NOMO-1 (cell line): ENCODE results near the gene GRK3.

Experiments
- DNase-seq, 2 experiments: peaks; one replicate each; lab custom pipeline; 2025; ENCODE audit not compliant: unreplicated experiment in 2 of 2; lab: John Stamatoyannopoulos, UW

GRK3 gene

DNA sequence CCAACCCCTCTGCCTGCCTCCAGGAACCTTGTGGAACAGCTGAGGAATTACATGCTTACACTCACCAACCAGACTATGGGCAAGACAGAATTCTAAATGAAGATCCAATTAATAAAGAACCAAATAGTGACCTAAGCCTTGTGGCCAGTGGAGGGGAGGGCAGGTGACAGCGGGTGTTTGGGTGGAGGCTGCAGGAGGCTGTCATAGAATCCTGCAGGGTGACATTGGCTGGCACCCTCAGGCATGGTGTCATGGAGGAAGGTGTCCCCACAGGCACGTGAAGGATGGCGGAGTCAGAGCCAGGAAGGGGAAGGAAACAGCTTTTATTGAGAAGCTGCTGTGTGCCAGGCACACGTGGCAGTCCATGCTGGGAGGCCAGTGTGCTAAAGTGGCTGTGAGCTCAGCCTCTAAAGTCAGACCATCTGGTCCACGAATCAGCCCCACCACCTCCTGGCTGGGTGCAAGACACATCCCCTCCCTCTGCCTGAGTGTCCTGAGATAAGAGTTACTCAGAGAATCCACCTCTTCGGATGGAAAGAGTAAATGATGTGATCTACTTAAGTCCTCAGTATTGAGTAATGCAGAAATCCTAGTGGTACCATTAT is 186.2 kb downstream of the GRK3 start:
- DNase-seq: no peak

DNA sequence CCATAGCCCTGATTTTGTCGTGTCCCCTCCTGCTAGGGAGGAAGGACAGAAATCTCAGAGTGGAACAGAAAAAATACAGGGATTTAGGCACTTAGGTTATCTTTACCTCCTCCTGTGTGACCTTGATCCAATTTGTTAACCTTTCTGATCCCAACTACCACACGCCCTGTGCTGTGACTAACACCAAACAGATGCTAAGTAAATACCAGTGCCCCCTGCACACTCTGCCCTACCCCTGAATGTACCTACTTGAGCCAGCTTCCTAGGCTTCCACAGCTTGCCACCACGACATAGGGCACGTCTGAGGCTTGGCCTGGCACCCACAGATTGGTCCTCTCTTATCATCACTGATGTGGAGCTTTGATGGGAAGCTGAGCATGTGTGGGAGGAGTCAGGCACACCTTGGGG is 186.7 kb downstream of the GRK3 start:
- DNase-seq: no peak

DNA sequence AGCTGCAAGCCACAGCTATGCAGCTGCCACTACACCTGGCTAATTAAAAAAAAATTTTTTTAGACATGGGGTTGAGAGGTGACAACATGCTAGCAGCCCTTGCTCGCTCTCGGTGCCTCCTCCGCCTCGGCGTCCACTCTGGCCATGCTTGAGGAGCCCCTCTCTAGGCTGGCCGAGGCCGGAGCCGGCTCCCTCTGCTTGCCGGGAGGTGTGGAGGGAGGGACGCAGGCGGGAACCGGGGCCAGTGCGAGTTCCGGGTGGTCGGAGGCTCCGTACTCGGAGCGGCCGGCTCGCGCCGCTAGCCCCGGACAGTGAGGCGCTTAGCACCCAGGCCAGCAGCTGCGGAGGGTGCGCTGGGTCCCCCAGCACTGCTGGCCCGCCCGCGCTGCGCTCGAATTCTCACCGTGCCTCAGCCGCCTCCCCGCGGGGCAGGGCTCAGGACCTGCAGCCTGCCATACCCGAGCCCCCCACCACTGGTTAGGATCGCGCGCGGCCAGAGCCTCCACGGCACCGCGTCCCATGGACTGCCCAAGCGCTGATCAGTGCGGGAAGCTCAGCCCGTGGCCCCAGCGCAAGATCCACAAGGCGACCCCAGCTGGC is 188.2 kb downstream of the GRK3 start:
- DNase-seq: no peak

DNA sequence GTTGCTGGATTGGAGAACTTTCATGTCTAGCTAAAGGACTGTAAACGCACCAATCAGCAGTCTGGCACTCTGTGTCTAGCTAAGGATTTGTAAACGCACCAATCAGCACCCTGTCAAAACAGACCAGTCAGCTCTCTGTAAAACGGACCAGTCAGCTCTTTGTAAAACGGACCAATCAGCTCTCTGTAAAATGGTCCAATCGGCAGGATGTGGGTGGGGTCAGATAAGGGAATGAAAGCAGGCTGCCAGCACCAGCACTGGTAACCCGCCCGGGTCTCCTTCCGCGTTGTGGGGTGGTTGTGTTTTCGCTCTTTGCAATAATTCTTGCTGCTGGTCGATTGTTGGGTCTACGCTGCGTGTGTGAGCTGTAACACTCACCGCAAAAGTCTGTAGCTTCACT is 188.8 kb downstream of the GRK3 start:
- no peak for DNase-seq

DNA sequence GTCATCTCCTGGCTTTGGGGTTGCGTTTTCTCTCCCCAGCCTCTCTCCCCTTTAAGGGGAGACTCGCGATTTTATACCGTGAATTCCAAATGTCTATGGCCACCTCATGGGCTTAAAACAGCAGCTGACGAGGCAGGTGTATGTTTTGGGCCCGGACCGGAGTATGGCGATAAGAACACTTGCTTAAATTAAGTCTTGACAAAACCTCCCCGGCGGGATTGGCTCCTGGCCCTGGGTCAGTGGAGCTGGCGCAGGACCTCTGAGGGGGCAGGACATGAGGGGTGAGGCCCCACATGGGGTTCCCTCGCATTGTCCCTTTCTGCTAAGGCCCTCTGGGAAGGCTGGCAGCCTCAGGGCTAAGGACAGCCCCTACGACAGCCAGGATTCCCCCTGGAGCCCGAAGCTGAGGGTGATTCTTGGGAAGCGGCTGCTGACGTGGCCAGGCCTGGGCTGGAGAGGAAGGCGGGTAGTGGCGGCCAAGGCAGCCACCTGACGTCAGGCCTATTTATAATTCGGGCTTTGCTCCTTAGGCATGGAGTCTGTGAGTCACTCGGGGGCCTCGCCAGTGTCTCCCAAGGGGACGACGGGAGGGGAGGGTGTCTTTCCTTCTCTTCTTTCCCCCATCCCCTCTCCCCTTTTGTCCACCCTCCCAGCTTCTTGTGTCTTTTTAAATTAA is 190.2 kb downstream of the GRK3 start:
- DNase-seq: no peak

DNA sequence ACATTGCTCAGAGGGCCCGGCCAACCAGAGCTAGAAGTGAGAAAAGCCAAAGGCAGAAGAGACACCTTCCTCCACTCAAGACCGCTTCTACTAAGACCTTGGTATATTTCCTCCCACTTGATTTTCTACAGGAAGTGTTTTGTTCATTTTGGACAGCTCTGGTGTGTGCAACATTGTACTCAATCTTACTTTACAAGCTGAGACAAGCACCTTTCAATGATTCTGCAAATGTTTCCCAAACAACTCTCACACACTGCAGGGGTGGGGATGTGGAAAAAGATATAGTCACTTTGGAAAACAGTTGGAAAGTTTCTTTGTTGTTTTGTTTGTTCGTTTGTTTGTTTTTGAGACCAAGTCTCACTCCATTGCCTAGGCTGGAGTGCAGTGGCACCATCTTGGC is 193.2 kb downstream of the GRK3 start:
- DNase-seq: no peak

DNA sequence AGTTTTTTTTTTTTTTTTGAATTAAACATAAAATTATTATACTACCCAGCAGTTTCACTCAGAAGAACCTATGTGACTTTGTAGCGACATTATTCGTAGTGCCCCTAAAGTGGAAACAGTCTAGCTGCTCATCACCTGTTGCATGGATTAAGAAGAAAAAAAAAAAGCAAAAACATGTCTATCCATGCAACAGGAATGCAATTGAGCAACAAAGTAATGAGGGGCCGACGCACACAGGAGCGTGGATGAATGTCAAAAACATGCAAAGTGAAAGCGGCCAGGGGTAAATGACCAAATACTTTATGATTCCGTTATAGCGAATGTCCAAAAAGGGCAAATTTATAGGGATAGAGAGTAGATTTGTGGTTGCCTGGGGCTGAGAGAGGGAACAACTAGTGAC is 193.8 kb downstream of the GRK3 start:
- DNase-seq: no peak

DNA sequence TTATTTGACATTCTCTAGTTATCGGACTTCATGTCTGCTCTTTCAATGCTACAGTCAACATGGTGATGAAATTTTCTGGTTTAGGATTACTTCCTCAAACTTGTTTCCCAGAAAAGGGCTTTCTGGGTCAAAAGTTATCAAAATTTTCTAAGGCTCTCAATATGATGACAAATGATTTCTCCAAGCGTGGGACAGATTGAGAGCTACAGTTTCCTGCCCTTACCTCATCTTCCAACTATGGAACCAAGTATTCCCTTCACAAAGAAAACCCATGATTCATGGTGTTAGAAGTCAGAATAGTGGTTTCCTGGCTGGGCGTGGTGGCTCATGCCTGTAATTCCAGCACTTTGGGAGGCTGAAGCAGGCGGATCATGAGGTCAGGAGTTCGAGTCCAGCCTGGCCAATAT is 195.4 kb downstream of the GRK3 start:
- peak; percentile 27 to 82 for DNase-seq

DNA sequence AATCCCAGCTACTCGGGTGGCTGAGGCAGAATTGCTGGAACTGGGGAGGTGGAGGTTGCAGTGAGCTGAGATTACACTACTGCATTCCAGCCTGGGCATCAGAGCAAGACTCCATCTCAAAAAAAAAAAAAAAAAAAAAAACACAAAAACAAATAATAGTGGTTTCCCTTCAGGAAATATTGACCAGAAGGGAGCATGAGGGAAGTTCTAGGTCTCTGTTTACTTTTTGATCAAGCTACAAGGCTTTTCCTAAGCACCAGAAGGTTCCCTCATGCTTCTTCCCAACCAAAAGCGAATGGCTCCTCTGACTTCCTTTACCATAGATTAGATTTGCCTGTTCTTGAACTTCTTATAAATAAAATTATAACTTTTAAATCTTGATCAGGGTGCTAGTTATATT is 195.8 kb downstream of the GRK3 start:
- no peak for DNase-seq

DNA sequence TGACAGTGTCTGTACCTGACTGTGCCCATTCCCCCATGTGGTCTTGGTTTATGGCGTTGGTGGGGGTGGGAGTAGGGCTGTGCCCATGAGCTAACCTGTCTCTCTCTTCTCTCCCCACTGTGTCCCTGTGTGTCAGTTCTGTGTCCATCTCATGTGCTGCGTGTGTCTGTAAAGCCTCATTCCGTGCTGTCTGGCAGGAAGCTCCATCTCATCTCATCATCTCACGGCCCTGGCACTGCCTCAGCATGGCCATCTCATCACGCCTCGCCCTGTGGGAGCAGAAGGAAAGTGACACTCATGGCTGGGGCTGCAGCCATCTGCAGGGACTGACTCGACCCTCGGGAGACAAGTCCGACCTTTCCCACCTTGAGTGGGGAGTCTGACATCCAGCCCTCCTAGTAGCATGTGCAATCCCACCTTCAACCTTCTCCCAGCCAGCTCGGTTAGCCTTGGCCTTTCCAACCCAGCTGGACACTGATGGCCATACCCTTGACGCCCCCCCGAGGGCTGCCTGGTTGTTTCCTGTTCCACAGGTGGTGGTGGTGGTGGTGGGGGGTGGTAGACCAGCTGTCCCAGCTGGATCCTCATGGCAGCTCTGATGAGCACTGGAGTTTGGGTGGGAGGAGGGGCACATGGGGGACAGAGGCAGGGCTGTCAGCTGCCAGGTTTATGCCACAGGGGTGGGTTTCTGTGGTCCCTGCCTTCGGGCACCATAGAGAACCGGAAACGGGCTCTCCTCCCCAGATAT is 196.5 kb downstream of the GRK3 start:
- DNase-seq: no peak

DNA sequence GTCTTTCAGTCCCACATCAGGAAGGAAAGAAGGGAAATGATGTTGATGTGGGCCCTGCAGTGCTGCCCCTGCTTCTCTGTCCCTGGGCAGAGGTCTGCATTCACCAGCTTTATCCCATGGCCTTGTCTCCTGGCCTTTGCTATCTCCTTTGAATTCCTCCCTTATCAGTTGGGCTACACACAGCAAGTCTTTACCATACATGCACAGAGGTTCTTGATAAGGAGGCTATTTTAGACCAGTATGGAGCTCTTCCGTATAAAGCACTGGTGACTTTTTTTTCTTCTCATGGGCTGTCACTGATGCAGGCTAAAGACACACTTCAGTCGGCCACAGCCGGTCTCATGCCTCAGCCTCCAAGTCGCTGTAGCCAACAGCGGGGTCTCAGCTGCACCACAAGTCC is 197.7 kb downstream of the GRK3 start:
- DNase-seq: no peak

DNA sequence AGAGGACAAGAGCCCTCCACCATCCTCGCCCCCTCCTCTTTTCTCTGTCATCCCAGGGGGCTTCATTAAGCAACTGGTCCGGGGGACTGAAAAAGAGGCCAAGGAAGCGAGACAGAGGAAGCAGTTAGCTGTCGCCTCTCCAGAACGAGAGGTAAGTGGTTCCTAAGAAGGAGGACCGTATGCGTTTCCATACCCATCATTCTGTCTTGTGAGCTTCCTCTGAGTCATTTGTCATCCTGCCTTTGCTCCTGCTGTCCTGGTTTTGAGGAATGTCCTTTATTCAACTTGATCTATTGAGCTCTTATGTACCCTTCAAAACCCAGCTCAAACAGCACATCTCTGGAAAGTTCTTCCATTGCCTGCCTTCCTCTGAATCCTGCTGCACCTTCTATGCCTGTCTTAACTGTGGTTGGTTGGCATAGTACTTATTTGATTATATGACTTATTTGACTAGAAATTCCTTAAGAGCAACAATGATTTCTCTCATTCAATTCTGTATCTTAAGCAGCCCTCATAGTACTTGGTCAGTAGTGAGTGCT is 198.8 kb downstream of the GRK3 start:
- no peak for DNase-seq

DNA sequence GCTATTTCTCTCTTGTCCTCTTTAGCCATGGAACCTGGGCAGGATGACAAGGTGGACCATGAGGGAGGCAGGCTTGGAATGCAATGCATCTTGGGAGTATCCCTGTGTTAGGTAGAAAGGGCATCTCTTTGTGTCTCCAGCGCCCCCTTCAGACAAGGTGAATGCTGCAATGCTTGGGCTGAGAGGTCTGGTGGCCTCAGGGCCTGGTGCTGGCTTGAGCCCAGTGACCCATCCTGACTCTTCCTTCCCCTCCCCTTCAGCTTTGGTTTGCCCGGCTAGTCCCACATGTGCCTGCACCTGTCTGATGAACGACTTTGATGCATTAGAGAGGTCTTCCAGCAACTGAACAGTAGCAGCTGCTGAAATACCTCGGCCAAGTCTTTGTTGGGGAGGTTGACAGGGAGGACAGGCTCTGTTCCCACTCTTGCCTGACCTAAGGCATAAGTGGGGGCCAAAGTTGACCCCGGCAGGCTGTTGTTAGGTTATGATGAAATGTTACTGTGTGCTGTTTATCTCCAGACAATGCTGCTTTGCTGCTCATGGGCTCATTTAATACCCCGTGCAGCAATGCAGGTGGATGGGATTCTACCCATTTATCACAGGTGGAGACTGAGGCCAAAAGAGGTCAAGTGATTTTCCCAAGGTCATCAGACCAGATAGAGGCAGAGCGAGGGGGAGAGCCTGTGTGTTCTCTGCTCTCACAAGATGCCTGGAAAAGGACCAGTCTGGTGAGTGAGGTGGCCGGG is 200.0 kb downstream of the GRK3 start:
- no peak for DNase-seq

DNA sequence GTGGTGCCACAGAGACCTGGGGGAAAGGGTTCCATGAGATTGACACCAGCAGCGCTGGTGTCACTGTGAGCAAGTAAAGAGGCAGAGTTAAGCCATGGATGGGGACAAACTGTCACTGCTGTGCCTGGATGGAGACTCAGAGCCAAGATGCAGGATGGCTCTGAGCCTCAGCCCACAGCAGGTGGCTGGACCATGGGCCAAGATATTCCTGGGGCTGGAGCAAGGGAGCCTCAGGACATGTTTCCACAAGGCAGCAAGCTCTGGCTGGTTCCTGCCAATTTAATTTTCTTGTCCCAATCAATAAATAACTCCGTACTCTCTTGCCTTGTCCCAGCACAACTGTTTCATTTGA is 200.5 kb downstream of the GRK3 start:
- no peak for DNase-seq

DNA sequence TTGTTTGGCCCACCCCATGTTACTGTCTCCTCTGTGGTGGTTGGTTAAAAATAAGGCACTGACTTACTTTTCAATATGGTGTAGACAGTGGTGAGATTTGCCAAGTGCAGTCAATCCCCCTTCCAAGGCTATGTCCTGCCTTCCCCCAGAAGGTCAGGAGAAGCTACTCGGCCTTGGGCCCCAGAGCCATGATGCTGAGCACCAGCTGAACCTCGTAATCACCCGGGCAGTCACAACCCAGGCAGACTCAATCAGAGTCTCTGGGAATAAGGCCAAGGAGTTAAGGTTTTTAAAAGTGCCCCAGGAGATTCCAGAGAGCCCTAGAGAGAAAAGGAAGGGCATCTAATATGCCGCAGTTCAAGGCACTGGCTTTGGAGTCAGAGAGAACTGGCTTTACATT is 201.3 kb downstream of the GRK3 start:
- no peak for DNase-seq

DNA sequence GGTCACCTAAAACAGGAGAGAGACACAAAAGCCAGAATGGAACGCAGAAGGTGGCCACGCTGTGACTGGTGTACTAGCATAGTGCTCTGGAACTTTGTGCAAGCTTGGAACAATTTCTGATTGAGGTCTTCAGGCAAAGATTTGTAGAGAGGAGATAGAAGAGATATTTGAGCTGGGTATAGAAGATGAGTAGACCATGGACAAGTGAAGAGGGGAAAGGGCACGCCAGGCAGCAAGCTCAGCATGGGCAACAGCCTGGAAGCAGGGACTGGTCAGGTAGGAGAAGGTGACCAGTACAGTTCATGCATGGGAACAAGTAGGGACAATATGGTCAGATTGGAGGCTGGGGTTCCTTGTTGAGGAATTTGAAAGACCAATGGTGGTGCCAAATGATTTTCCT is 201.9 kb downstream of the GRK3 start:
- no peak for DNase-seq

DNA sequence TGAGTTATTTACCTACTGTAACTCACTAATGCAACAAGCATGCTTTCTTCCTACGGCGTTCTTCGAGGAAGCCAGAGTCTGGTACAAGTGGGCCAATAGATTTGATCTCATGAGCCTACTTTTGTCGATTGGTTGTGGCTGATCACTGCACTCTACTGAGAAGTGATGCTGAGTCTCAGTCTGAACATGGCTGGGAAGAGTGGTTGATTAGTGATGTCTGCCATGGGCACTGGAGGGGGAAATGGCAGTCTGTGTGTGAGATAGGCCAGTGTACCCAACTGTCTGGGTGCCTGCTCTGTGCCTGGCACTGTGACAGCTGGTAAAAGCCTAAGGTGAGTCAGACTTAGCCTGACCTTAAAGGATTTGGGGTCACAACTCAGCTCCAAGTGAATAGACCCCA is 205.9 kb downstream of the GRK3 start:
- no peak for DNase-seq

DNA sequence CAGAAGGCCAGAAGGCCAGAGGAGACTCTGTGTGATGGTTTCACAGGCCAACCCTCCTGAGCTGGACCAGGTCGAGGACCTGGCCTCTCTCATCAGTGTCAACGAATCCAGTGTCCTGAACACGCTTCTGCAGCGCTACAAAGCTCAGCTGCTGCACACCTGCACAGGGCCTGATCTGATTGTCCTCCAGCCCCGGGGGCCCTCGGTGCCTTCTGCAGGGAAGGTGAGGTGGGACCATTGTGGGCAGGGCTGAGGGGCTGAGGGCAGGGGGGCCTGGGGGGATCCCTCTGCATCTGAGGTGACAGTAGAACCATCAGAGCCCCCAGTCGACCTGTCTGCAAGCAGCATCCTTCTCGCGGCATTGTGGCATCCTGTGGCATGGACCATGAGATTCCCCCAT is 207.8 kb downstream of the GRK3 start:
- DNase-seq: no peak

DNA sequence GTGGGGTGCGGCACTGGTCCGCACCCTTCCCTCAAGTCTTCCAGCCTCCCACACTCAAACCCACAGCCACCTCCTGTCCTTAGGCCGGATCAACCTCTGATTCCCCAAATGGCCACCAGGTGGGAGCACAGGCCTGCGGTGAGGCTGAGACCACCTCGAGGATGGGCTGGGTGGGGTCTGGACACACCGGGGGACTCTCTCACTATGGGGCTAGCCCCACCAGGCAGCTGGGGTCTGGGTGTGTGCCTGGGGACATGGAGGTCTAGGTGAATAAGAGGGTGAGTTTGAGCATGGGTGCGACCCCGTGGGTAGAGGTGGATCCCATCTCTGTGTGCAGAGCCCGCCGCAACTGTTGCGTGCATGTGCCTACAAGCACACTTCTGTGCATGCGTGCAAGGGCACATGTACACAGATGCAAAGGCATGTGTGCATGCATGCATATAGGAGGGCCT is 210.1 kb downstream of the GRK3 start:
- no peak for DNase-seq

DNA sequence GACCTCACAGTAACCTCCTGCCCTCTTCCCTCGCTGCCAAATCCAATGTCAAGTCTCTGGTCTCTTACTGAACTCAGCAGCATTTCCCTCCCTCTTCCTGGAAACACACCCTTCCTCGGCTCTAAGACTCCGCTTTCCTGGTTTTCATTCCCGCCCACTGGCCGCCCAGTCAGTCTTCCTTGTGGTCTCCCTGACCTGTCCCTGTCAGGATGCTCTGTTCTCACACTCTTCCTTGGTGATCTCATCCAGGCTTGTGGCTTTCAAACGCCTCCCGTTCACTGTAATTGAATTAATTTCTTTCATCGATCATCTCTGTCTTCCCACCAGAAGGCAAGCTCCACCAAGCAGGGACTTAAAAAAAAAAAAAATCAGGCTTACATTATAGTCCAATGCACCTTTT is 211.1 kb downstream of the GRK3 start:
- no peak for DNase-seq

DNA sequence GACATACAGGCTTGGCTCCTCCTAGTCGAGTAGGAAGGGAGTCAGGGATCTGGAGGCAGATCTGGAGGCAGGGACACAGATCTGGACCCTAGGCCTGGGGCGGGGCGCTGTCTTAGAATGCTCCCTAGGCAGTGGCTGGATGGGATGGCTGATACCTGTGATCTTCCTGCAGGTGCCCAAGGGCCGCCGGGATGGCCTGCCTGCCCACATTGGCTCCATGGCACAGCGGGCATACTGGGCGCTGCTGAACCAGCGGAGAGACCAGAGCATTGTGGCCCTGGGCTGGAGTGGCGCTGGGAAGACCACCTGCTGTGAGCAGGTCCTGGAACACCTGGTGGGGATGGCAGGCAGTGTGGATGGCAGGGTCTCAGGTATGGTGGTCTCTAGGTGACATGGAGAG is 212.9 kb downstream of the GRK3 start:
- DNase-seq: no peak
